Fibroblast of gingiva (primary cell): Measurements from ENCODE around the gene FAM98C.
"Not testable (repeated sequence)": the region's sequence is repeated elsewhere in the genome, so short reads cannot be mapped to it uniquely, and the experiment has no call there.

Experiments
- DNase-seq: peaks from one replicate; pipeline ENCODE4 v3.0.0-alpha.2; 2011; ENCODE audit warnings: low read depth

Gene FAM98C

DNA sequence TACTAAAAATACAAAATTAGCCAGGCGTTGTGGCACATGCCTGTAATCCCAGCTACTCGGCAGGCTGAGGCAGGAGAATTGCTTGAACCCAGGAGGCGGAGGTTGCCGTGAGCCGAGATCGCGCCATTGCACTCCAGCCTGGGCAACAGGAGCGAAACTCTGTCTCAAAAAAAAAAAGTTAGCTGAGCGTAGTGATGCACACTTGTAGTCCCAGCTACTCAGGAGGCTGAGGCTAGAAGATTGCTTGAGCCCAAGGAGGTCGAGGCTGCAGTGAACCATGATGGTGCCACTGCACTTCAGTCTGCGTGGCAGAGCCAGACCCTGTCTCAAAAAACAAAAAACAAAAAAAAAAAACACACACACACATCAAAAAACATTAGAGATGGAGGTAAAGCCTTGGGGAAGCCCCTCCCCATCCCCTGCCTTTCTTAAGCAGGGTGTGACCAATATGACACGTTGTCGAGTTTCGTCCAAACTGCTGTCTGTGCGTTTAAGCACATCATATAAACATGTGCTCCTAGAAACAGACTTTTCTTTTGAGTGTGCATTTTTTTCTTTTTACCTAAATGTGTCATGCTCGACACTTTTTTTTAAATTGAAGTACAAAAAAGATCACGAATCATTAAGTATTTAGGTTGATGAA is 24.3 kb downstream of the FAM98C start:
- DNase-seq, result not testable (repeated sequence)

DNA sequence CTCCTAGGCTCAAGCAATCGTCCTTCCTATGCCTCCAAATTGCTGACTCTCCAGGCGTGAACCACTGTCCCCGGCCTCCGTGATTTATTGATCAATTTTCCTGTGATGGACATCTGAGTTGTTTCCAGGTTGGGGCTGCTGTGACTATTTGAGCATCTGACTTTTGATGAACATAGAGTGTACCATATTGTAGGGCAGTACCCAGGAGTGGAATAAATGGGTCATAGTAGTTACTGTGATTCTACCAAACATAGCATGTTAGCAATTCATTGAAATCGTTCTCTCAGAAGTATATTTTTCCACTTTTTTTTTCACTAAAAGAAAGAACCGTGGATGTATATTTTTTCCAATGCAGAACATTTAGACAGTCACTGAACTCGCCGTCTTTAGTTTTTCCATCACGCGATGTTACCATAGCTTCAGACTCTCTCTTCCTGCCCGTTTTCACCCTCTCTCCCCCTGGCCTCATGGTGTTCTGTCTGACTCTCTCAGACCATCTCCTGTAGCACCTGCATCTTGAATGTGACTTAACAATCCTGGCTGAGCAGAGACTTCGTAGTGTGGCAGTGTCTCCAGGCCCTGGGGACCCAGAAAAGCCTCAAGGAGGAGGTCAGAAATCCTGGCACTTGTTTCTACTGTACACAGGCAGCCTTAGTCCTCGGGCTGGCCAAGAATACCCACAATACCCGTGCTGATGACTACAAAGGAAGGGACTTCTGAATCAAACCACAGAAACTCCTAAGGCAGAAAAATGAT is 26.3 kb downstream of the FAM98C start:
- DNase-seq, result no peak

DNA sequence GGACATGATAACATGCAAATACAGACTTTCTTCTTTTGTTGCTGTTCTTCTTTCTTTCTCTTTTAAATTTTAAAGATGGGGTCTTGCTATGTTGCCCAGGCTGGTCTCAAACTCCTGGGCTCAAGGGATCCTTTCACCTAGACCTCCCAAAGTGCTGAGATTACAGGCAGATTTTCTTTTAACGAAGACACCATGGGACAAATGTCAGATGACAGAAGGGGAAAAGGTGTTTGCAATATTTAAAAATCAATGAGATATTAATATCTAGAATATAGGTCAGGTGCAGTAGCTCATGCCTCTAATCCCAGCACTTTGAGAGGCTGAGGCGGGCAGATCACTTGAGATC is 26.9 kb downstream of the FAM98C start:
- no peak for DNase-seq

DNA sequence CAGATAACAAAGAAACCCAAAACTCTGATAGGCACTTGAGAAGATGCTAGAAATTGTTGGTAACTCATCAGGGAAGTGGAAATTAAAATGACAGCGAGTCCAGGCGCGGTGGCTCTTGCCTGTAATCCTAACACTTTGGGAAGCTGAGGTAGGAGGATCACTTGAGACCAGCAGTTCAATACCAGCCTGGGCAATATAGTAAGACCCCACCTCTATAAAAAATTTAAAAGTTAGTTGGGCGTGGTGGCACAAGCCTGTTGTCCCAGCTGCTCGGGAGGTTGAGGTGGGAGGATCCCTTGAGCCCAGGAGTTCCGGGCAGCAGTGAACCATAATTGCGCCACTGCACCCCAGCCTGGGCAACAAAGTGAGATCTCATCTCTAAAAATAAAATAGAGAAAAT is 28.0 kb downstream of the FAM98C start:
- no peak for DNase-seq

DNA sequence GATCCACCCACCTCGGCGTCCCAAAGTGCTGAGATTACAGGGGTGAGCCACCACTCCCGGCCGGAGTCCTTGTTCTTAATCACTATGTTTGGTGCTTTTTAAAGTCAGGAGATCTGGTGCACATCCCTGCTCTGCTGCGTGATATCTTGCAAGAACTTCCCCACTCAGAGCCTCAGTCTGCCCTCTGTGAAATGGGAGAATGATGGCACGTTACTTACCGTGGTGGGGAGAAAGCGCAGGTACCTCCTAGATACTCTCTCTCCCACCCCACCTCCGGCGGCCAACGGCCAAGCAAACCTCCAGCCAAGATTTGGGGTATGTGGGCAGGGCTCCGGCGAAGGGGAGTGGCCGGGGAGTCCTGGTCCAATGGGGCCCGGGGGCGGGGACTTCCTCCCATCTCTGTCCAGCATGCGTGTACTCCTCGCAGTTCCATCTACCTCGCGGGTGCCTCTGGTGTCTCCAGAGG is 30.4 kb downstream of the FAM98C start, which contains the start of gene RYR1:
RYR1 (plus strand) TSS at position 424 of the 466 bp plus-strand sequence. CDS start 139 bp downstream, outside the sequence.
- DNase-seq, result no peak

DNA sequence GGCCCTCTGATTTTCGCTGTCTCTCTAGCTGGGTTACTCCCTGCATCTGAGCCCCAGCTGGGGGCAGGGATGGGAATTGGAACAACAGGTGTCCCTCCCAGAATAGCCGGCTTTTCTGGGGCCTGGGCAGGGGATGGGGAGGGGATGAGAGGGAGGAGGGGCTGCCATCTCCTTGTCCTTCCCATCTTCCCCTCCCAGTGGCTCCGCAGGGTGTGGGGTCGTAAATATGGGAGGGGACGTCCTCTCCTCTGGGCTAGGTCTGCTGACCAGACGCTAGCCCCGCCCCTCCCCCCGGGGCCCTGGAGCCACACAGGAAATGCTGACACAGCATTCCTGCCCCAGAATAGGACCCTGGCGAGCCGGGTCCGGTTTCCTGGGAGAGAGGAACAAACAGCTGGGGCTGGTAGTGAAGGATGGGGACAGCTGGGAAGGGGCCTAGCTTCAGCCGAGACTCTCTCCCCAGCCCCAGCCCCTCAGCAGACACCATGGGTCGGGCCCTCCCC is 31.7 kb downstream of the FAM98C start:
- DNase-seq, result no peak

DNA sequence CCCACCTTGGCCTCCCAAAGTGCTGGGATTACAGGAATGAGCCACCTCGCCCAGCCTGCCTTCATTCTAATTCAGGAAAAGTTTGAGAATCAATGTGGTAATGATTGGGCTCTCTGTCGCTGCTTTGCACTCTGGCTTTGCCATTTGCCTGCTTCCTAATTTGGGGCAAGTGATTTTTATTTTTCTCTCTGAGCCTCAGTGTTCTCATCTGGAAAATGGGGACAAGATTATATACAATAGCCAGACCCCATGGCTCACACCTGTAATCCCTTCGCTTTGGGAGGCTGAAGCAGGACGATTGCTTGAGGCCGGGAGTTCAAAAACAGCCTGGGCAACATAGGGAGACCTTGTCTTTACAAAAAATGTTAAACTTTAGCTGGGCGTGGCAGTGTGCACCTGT is 34.4 kb downstream of the FAM98C start:
- DNase-seq, result no peak

DNA sequence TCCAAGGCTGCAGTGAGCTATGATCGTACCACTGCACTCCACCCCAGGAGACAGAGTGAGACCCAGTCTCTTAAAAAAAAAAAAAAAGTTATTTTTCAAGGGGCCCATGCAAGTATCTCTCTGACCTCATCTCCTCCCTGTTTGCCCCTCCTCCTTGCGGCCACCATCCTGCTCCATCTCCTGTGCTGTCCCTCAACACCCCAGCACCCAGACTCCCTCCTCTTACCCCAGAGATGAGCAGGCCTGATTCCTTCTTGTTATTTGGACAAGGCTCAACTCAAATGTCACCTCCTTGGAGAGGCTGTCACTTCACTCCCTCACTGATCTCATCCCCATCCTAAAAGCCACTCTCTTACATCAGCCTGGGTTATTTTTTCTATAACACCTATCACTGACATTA is 35.0 kb downstream of the FAM98C start:
- DNase-seq, result no peak

DNA sequence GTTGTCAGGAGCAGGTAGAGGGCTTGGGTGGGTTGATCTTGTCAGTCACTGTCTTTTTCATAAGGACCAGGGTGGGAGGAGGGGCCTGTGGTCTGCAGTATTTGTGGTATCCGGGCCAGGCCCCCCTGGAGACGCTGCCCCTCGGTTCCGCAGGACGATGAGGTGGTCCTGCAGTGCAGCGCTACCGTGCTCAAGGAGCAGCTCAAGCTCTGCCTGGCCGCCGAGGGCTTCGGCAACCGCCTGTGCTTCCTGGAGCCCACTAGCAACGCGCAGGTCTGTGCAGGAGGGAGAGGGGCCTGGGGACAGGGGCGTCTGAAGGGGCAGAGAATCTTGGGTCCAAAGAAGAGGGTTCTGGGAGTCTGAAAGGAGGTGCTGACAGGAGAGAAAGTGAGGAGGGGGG is 37.7 kb downstream of the FAM98C start:
- no peak for DNase-seq

DNA sequence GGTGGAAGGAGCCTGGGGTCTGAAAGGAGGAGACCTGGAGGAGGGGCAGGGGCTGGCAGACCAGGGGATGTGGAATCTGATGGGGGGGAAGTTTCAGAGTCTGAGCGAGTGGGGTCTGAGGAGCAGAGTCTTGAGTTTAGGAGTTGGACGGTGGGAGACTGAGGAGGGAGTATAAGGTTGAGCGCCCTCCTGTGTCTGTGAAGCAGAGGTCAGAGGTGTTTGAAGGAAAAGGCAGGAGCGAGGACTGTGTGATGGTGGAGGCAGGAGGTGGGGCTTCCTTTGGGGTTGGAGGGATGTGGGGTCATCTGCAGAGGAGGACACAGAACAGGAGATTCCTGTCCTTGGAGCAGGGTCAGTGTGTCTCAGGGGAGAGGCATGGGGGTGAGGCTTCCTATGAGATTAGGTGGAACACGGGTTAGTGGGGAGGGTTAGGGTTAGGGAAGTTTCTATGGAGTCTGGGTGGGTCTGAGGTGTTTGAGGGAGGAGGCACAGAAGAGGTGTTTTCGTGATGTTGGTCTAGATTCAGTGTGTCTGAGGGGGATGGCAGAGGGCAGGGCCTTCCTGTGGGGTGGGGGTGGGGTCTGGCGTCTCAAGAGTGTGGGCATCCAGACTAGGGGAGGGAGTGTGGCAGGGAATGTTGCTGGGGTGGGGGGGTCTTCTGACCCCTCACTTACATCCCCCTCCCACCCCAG is 38.9 kb downstream of the FAM98C start:
- no peak for DNase-seq

DNA sequence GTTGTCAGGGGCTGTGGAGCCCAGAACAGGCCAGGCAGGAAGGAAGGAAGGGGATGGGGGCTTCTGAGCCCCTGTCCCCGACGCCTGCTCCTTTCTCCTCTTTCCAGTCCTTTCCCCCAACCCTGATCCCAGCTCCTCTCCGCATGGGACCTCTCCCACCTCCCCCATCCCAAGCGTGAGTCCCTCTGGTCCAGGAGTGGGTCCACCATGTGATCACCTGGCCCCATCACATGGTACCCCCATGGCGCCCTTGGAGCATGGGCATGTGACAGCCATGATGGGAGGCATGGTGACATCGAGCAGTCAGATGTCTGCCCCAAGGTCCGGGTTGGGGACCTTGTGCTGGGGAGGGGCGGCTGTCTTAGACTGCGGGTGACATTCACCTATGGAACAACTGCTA is 39.8 kb downstream of the FAM98C start:
- DNase-seq, result no peak

DNA sequence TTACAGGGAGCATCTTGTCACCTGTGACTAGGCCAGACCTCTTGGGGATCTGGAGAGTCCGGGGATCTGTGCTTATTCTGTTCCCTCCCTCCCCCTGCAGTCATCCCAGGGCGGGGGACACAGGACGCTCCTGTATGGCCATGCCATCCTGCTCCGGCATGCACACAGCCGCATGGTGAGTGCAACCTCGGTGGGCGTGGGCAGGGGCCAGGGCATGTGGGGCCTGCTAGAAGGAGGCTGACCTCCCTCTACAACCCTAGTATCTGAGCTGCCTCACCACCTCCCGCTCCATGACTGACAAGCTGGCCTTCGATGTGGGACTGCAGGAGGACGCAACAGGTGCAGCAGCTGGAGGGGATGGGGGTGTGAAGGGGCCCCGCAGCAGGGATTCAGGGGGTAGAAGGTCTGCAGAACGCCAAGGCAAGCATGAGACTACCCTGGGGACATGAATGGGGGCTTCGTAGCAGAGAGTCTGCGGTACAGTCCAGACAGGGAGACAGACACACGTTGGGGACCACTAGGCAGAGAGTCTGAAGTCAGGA is 40.6 kb downstream of the FAM98C start:
- DNase-seq, result no peak

DNA sequence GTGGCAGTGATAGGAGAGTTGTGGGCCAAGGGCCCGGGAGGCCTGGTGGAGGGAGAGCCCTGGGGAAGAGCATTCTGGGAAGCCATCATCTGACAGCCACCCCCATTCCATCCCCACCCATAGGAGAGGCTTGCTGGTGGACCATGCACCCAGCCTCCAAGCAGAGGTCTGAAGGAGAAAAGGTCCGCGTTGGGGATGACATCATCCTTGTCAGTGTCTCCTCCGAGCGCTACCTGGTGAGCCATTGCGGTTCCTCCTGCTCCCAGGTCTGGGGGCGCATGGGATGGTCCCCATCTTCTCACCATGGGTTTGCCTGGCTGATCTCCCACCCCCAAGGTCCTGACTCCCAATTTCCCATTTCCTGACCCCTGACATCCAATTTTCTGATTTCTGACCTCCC is 41.1 kb downstream of the FAM98C start:
- DNase-seq, result no peak

DNA sequence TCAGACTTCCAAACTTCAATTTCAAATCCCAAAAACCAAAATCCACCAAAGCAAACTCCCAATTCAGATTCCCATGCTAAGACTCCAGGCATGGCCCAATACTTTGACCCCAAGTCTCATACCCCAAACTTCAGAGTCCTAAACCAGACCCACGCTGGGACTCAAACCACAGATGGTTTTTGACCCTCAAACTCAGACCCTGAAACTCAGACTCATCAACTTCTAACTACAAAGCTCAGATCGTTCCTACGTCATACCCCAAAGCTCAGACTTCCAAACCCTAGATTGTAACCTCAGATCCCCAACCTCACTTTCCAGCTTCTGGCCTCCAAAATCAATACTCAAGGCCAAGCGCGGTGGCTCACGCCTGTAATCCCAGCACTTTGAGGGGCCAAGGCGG is 42.5 kb downstream of the FAM98C start:
- DNase-seq, result no peak

DNA sequence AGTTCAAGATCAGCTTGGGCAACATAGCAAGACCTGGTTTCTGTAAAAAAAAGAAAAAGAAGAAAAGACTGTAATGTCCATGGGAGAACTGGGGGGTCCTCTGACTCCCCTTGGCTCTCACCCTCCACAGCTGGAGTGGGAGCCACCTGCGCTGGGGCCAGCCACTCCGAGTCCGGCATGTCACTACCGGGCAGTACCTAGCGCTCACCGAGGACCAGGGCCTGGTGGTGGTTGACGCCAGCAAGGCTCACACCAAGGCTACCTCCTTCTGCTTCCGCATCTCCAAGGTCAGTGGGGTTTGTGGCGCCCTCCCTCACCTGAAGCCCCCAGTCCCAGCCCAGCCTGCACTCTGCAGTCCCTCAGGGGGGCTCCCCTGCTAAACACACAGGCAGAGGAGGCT is 45.3 kb downstream of the FAM98C start:
- no peak for DNase-seq

DNA sequence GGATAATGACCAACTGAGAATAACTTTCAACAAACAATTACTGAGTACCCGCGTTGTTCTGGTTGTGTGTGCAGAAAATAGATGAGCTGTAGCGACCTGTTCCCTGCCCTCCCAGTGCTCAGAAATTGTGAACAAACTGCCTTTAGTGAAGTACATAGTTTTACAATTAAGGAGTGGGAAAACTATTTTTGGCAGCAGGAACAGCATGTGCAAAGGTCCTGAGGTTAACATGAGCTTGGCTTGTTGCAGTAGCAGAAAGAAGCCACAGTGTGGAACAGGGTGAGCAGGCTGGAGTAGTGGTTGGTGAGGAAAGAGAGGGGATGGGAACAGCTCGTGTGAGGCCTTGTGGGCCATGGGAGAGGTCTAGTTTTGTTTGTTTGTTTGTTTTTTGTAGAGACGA is 46.6 kb downstream of the FAM98C start:
- no peak for DNase-seq

DNA sequence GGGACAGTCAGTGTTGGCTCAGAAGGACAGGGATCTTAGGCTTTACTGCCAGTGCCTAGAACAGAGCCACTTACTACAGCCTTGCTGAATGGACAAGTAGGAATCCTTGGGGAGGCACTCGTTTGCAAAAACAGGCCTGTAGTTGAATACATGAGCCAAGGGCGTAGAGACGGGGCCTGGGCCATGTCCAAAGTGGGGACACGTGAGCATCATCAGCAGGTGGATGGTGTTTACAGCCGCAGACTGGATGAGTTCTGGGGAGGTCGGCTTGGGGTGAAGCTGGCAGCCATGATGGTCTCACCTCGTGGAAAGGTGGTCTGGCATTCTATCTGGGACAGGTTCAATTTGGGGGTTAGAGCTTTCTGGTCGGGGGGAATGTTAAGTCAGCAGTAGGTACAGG is 48.1 kb downstream of the FAM98C start:
- no peak for DNase-seq

DNA sequence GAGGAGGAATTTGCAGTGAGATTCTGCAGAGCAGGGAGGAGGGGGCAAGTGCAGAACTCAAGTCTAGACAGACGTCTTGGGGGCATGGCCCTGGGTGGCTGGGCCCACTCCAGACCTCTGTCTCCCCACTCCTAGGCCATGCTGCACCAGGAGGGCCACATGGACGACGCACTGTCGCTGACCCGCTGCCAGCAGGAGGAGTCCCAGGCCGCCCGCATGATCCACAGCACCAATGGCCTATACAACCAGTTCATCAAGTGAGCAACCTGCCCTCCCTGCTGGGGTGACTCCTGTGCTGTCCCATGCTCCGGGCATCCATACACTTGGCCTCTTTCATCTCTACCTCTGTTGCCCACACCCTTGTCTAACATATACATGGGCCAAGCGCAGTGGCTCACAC is 48.7 kb downstream of the FAM98C start:
- DNase-seq, result no peak

DNA sequence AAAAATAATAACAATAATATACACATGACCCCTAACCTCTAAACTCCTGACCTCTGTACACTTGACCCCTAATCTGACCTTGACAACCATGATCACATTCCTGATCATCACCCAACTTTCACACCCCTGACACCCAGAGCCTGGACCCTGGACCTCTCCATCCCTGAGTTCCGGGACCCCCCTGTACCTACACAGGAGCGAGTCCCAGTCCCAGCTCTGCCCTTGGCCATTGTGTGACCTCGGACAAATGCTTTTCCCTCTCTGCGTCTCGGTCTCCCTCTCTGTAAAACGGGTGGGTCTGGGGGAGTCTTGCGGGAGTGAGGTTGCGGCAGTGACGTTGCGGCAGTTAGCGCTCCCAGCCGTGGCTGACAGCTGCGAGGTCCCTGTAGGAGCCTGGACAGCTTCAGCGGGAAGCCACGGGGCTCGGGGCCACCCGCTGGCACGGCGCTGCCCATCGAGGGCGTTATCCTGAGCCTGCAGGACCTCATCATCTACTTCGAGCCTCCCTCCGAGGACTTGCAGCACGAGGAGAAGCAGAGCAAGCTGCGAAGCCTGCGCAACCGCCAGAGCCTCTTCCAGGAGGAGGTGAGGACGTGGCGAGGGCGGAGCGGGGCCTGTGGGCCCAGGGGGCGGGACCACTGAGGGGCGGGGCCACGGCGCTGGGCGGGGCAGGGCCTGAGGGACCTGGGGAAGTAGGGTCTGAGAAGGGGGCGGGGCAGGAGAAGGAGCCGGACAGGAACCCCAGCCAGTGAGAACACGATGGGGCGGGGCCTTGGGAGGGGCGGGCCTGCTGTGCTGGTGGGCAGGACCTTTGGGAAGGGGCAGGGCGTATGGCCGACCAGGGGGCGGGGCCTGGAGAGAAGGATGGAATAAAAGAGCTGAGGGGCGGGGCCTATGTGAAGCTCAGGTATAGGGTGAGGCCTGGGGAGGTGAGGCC is 49.8 kb downstream of the FAM98C start:
- DNase-seq, result no peak

DNA sequence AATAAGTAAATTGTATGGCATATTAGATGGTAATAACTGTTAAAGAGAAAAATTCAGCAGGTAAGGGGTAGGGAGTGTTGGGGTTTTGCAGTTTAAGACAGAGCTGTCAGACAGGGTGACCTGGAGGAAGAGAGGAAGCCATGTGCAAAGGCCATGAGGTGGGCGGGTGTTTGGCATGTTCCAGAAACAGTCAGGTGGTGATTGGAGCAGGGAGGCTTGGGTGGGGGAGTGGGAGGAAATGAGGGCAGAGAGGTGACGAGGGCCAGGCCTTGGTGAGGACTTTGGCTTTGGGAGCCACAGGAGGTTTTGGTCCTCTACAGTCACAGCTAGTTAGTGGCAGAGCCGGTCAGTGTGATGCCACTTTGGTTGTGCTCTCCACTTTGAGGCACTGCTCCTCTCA is 50.7 kb downstream of the FAM98C start:
- DNase-seq, result no peak

DNA sequence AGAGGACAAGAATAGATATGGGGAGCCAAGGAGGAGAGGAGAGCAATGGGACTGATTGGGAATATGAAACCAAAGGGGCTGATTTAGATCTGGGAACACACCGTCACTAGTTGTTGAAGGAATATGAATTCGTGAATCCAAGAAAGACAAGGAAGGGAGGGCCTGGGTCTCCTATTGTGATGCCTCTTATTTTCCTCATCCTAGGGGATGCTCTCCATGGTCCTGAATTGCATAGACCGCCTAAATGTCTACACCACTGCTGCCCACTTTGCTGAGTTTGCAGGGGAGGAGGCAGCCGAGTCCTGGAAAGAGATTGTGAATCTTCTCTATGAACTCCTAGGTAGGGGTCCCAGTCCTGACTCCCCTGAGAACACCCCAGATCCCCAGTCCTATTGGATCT is 52.1 kb downstream of the FAM98C start:
- DNase-seq, result no peak

DNA sequence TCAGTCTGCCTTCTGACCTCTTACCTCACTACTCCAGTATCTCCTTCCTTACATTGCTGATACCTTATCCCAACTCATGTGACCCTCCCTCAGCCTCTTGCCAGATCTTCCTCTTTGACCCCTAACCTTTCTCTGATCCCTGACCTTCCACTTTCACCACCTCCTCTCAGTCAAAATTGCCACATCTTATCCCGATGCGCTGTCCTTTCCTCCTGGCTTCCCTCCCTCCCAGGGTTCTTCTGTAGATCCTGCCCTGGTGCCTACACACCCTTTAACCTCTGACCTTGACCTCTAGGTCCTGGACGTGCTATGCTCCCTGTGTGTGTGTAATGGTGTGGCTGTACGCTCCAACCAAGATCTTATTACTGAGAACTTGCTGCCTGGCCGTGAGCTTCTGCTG is 54.3 kb downstream of the FAM98C start:
- no peak for DNase-seq
